GM12878 (cell line): ENCODE results near the gene COL5A1. TPM values are rescaled to one million over a fixed set of nuclear protein-coding genes. Genes with fewer than 3 reads are reported as not detected.

Experiments
- ATAC-seq: fragments of 200-7000 bp; cut with Tn5 transposase; 3 replicates; pipeline ENCODE4 v1.9.1; 2020; ENCODE audit warnings: mild to moderate bottlenecking, moderate library complexity
- BruUV-seq: library from RNA; stranded (reverse); fragments of 400-500 nt; replicated peaks from 2 replicates; lab custom pipeline; 2021; lab: Mats Ljungman, UMichigan
- CTCF ChIA-PET: fragments of 300-600 bp; sonication (Branson Sonifier 250); formaldehyde crosslinking; extraction: SDS; loops from one replicate; lab custom pipeline; 2021; ENCODE audit warnings: inconsistent platforms; lab: Yijun Ruan, JAX
- POLR2A ChIA-PET: fragments of 350-600 bp; formaldehyde crosslinking; extraction: SDS; loops from one replicate; lab custom pipeline; 2021; ENCODE audit warnings: inconsistent platforms; lab: Charles Lee
- RAD21 ChIA-PET: fragments of 300-600 bp; sonication (Branson Sonifier 250); formaldehyde crosslinking; loops from one replicate; lab custom pipeline; 2023; ENCODE audit warnings: antibody characterized with exemption; ENCODE audit not compliant: unreplicated experiment; lab: Charles Lee
- SMC1A ChIA-PET: fragments of 300-600 bp; sonication (Branson Sonifier 250); formaldehyde crosslinking; loops from one replicate; lab custom pipeline; 2023; ENCODE audit not compliant: unreplicated experiment, uncharacterized antibody; lab: Charles Lee
- DNase-seq: peaks from one replicate; pipeline ENCODE4 v3.0.0-alpha.2; 2011; ENCODE audit warnings: low read depth, low spot score
- FAIRE-seq: peaks from 3 replicates; lab custom pipeline; 2011; peaks lifted over from hg19 to GRCh38; lab: Jason Lieb, UNC
- H2AFZ ChIP-seq: 2 replicates; pipeline ENCODE4 v1.6.0; 2011; ENCODE audit warnings: low read depth, low read length, control low read depth; ENCODE audit not compliant: control insufficient read depth
- H3K27ac ChIP-seq: 2 replicates; pipeline ENCODE4 v1.5.1; 2011; ENCODE audit warnings: control low read depth; ENCODE audit not compliant: control insufficient read depth, insufficient read depth
- H3K27me3 ChIP-seq, 2 experiments: replicated peaks in 1 of 2; 2 replicates each; pipeline versions ENCODE4 v1.6.0 to v1.6.1; 2011; ENCODE audit warnings: low read length in 1 of 2; ENCODE audit not compliant: control insufficient read depth in 2 of 2, insufficient read depth in 2 of 2
- H3K36me3 ChIP-seq, 2 experiments: 2 replicates each; pipeline ENCODE4 v1.5.1; 2011; ENCODE audit warnings: low read length in 1 of 2; ENCODE audit not compliant: control insufficient read depth in 2 of 2, insufficient read depth in 2 of 2
- H3K4me1 ChIP-seq: 2 replicates; pipeline ENCODE4 v1.6.1; 2011; ENCODE audit warnings: mild to moderate bottlenecking, low read length, moderate library complexity, mixed read lengths; ENCODE audit not compliant: control insufficient read depth, insufficient read depth
- H3K4me2 ChIP-seq: 2 replicates; pipeline ENCODE4 v1.6.0; 2011; ENCODE audit warnings: control low read depth; ENCODE audit not compliant: control insufficient read depth, insufficient read depth
- H3K4me3 ChIP-seq: fragments of 200-600 bp; sonication (generic); 2 replicates; pipeline ENCODE4 v1.5.1; 2016
- H3K79me2 ChIP-seq: 2 replicates; pipeline ENCODE4 v1.6.0; 2011; ENCODE audit warnings: low read length; ENCODE audit not compliant: control insufficient read depth, insufficient read depth
- H3K9ac ChIP-seq: 2 replicates; pipeline ENCODE4 v1.8.0; 2011; ENCODE audit warnings: low read length, control low read depth, mixed read lengths; ENCODE audit not compliant: control insufficient read depth, insufficient read depth
- H3K9me3 ChIP-seq: replicated peaks from 3 replicates; pipeline ENCODE4 v1.5.1; 2011; ENCODE audit warnings: mild to moderate bottlenecking, low read length; ENCODE audit not compliant: control insufficient read depth, insufficient read depth
- H4K20me1 ChIP-seq: 2 replicates; pipeline ENCODE4 v1.6.0; 2011; ENCODE audit not compliant: control insufficient read depth, insufficient read depth
- BMI1 ChIP-seq: fragments of 450-650 bp; IDR thresholded peaks from 2 replicates; pipeline ENCODE4 v1.6.1; 2016; ENCODE audit warnings: mild to moderate bottlenecking, moderate library complexity, borderline replicate concordance
- HDAC2 ChIP-seq: fragments of 200-600 bp; sonication (generic); IDR thresholded peaks from 2 replicates; pipeline ENCODE4 v1.6.1; 2017
- HDGF ChIP-seq: fragments of 450-650 bp; IDR thresholded peaks from 2 replicates; pipeline ENCODE4 v1.6.1; 2016; ENCODE audit warnings: antibody characterized with exemption
- JUND ChIP-seq: IDR thresholded peaks from 2 replicates; pipeline ENCODE4 v1.6.1; 2012; ENCODE audit warnings: low read depth, mild to moderate bottlenecking, low read length, improper control_type of control experiment, moderate library complexity
- NFXL1 ChIP-seq: fragments of 450-650 bp; IDR thresholded peaks from 2 replicates; pipeline ENCODE4 v1.6.1; 2017; ENCODE audit warnings: antibody characterized with exemption, mild to moderate bottlenecking, borderline replicate concordance
- NR2C1 ChIP-seq: fragments of 450-650 bp; IDR thresholded peaks from 2 replicates; pipeline ENCODE4 v1.6.1; 2017; ENCODE audit warnings: antibody characterized with exemption, mild to moderate bottlenecking, moderate library complexity
- NRF1 ChIP-seq: conservative IDR thresholded peaks from 2 replicates; pipeline ENCODE4 v1.6.1; 2011; ENCODE audit warnings: mild to moderate bottlenecking, low read depth, low read length, improper control_type of control experiment
- PAX5 ChIP-seq: IDR thresholded peaks from 2 replicates; pipeline ENCODE4 v1.6.1; 2011; ENCODE audit warnings: low read depth, low read length, borderline replicate concordance
- REST ChIP-seq: IDR thresholded peaks from 2 replicates; pipeline ENCODE4 v1.6.1; 2012; ENCODE audit warnings: mild to moderate bottlenecking, low read depth, low read length
- RUNX3 ChIP-seq: IDR thresholded peaks from 2 replicates; pipeline ENCODE4 v1.6.1; 2012; ENCODE audit warnings: low read length, inconsistent platforms
- STAT1 ChIP-seq: fragments of 450-650 bp; conservative IDR thresholded peaks from 2 replicates; pipeline ENCODE4 v1.6.1; 2014; ENCODE audit warnings: antibody characterized with exemption, mild to moderate bottlenecking
- ZBED1 ChIP-seq: IDR thresholded peaks from 2 replicates; pipeline ENCODE4 v1.6.1; 2016; ENCODE audit warnings: borderline replicate concordance
- ZNF207 ChIP-seq: fragments of 450-650 bp; IDR thresholded peaks from 2 replicates; pipeline ENCODE4 v1.6.1; 2014; ENCODE audit warnings: antibody characterized with exemption, mild to moderate bottlenecking, borderline replicate concordance
- ZNF274 ChIP-seq: IDR thresholded peaks from one replicate; pipeline ENCODE4 v1.8.0; 2011; ENCODE audit not compliant: insufficient read length, insufficient read depth
- ZZZ3 ChIP-seq: IDR thresholded peaks from 2 replicates; pipeline ENCODE4 v1.6.1; 2011; ENCODE audit warnings: low read depth; ENCODE audit not compliant: control insufficient read depth, insufficient read length
- WGBS: methylation state at CpG from one replicate; pipeline ENCODE4 v1.1.6; 2016; ENCODE audit warnings: low lambda C conversion rate; ENCODE audit not compliant: insufficient replicate concordance, insufficient coverage; ENCODE audit errors: missing lambda C conversion rate; 5-methylcytosine and 5-hydroxymethylcytosine counted together
- in situ Hi-C: fragments of 300-500 bp; cut with MboI; formaldehyde crosslinking; loops from 9 replicates; pipeline ENCODE4 v1.14.3; 2018; ENCODE audit warnings: mixed read lengths
- intact Hi-C: fragments of 100-400 bp; cut with micrococcal nuclease; formaldehyde crosslinking; loops from one replicate; pipeline ENCODE4 v1.14.2; 2022; ENCODE audit not compliant: unreplicated experiment
- polyA plus RNA-seq, 11 experiments: library from polyadenylated mRNA; depleted of rRNA in 4 of 11; unstranded in 6 of 11; stranded (reverse) in 5 of 11; fragments of >200 nt; fragmentation: Nextera tagmentation in 4 of 11; fragmentation: Illumina TruSeq in 1 of 11; extraction: Ambion mirVana in 4 of 11; extraction: Trizol in 1 of 11; gene quantifications; 1 replicate in 1 of 11; 2 replicates in 10 of 11; pipeline versions ENCODE4 v1.2.1 to v1.2.3, GENCODE V29; 2011 to 2016; ENCODE audit warnings: inconsistent platforms in 2 of 11, missing spikeins in 2 of 11, low read depth in 1 of 11
- total RNA-seq, 4 experiments: library from RNA; depleted of rRNA in 3 of 4; stranded (reverse); fragments of >200 nt in 3 of 4; fragmentation: Illumina TruSeq in 1 of 4; extraction: Trizol in 1 of 4; gene quantifications; 2 replicates each; pipeline versions ENCODE4 v1.2.1 to v1.2.3, GENCODE V29; 2013 to 2021
- TF ChIP-seq, protein P1 (sequence below): IDR thresholded peaks from 2 replicates; pipeline ENCODE4 v1.6.1; 2011; ENCODE audit warnings: low read depth, mild to moderate bottlenecking, low read length, moderate library complexity, borderline replicate concordance; ENCODE audit errors: extremely low read depth
- TF ChIP-seq, protein P2 (sequence below): fragments of 450-650 bp; IDR thresholded peaks from 2 replicates; pipeline ENCODE4 v1.6.1; 2017; ENCODE audit warnings: mild to moderate bottlenecking, moderate library complexity

COL5A1 gene
- total and polyA plus RNA-seq, 10 of the 15 experiments (the other 5 are each of a cell fraction or from before 2014, with no cell fraction given) = under 0.01 to 0.15 (median 0.13) TPM; not detected in 4

DNA sequence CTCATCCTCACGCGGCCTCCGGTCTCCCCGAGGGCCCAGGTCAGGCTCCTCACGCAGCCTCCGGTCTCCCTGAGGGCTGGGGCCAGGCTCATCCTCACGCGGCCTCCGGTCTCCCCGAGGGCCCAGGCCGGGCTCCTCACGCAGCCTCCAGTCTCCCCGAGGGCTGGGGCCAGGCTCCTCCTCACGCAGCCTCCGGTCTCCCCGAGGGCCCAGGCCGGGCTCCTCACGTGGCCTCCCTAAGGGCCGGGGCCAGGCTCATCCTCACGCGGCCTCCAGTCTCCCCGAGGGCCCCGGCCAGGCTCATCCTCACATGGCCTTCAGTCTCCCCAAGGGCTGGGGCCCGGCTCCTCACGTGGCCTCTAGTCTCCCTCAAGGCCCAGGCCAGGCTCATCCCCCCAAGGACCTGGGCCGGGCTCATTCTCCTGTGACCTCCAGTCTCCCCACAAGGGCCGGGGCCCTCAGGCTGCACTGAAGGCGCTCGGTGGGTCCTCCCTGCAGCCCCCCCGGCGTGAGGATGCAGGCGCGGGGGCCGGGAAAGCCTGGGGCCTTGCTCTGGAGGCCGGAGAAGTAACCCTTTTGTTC lies 187.8 kb downstream of the COL5A1 start (continued):
- TF ChIP-seq, protein P1, sequence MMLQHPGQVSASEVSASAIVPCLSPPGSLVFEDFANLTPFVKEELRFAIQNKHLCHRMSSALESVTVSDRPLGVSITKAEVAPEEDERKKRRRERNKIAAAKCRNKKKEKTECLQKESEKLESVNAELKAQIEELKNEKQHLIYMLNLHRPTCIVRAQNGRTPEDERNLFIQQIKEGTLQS = no peak
- no peak for TF ChIP-seq JUND
- no peak for TF ChIP-seq NFXL1
- TF ChIP-seq REST = no peak
- TF ChIP-seq ZZZ3 = no peak

GRCh38 chr9:134830126-134830525 lies 188.5 kb downstream of the COL5A1 start:
- ChIA-PET RAD21 (no interaction called here), CTCF (no interaction called here), SMC1A (no interaction called here), POLR2A (no interaction called here)
- FAIRE-seq (no peak), DNase-seq (no peak), ATAC-seq (no peak)
- no peak overlapping the region for H3K27ac ChIP-seq
- H3K4me2 ChIP-seq = no peak overlapping the region
- no peak overlapping the region for H3K4me3 ChIP-seq
- in situ Hi-C loops = no loop called here
- BruUV-seq = no TSS peak
- no peaks in the 10 kb centered on the region; a peak in 1 of 4 replicates for H3K27me3 ChIP-seq
- H4K20me1 ChIP-seq = no peaks in the 10 kb centered on the region
- no peaks in the 10 kb centered on the region for H3K79me2 ChIP-seq
- no peaks in the 10 kb centered on the region for H3K36me3 ChIP-seq
- intact Hi-C loops = no loop called here
- H3K9ac ChIP-seq = no peak overlapping the region
- no peaks in the 10 kb centered on the region for H3K9me3 ChIP-seq
- 67% methylated on average over 19 of the region's 19 CpGs for WGBS
- H3K4me1 ChIP-seq = peaks cover 4% of the 10 kb centered on the region; the same call in 1 of the 2 replicates
- no peak overlapping the region for H2AFZ ChIP-seq
- no peak for TF ChIP-seq HDAC2
- no peak for TF ChIP-seq ZNF207
- TF ChIP-seq NRF1 = no peak
- no peak for TF ChIP-seq NR2C1
- no peak for TF ChIP-seq HDGF
- TF ChIP-seq RUNX3 = no peak
- TF ChIP-seq, protein P2, sequence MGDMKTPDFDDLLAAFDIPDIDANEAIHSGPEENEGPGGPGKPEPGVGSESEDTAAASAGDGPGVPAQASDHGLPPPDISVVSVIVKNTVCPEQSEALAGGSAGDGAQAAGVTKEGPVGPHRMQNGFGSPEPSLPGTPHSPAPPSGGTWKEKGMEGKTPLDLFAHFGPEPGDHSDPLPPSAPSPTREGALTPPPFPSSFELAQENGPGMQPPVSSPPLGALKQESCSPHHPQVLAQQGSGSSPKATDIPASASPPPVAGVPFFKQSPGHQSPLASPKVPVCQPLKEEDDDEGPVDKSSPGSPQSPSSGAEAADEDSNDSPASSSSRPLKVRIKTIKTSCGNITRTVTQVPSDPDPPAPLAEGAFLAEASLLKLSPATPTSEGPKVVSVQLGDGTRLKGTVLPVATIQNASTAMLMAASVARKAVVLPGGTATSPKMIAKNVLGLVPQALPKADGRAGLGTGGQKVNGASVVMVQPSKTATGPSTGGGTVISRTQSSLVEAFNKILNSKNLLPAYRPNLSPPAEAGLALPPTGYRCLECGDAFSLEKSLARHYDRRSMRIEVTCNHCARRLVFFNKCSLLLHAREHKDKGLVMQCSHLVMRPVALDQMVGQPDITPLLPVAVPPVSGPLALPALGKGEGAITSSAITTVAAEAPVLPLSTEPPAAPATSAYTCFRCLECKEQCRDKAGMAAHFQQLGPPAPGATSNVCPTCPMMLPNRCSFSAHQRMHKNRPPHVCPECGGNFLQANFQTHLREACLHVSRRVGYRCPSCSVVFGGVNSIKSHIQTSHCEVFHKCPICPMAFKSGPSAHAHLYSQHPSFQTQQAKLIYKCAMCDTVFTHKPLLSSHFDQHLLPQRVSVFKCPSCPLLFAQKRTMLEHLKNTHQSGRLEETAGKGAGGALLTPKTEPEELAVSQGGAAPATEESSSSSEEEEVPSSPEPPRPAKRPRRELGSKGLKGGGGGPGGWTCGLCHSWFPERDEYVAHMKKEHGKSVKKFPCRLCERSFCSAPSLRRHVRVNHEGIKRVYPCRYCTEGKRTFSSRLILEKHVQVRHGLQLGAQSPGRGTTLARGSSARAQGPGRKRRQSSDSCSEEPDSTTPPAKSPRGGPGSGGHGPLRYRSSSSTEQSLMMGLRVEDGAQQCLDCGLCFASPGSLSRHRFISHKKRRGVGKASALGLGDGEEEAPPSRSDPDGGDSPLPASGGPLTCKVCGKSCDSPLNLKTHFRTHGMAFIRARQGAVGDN = no peak
- no peak for TF ChIP-seq STAT1
- no peak for TF ChIP-seq ZNF274
- no peak for TF ChIP-seq PAX5
- no peak for TF ChIP-seq BMI1
- no peak for TF ChIP-seq ZBED1
